ENCODE measurements around the gene DDIT4.

Gene DDIT4

GRCh38 chr10:72250666-72251065 lies 23.1 kb upstream of the DDIT4 start:
- no peak for DNase-seq

GRCh38 chr10:72251635-72252034 lies 22.1 kb upstream of the DDIT4 start:
- no peak for DNase-seq

GRCh38 chr10:72252972-72253371 lies 20.8 kb upstream of the DDIT4 start:
- DNase-seq: no peak

GRCh38 chr10:72253578-72253977 lies 20.1 kb upstream of the DDIT4 start:
- DNase-seq: no peak

GRCh38 chr10:72254813-72255568 lies 18.7 kb upstream of the DDIT4 start:
- DNase-seq: peak; percentile 46

- DNase-seq: no peak
Observed at GRCh38 chr10:72255977-72256729, 17.6 kb upstream of the DDIT4 start.

GRCh38 chr10:72257051-72257892 lies 16.5 kb upstream of the DDIT4 start:
- DNase-seq: peak; percentile 36

- no peak for DNase-seq
Observed at GRCh38 chr10:72258617-72259016, 15.1 kb upstream of the DDIT4 start.

- no peak for DNase-seq
Observed at GRCh38 chr10:72259491-72260238, 14.1 kb upstream of the DDIT4 start.

GRCh38 chr10:72260239-72260975 lies 13.3 kb upstream of the DDIT4 start:
- DNase-seq: peak; percentile 86

- DNase-seq: peak; percentile 35
Observed at GRCh38 chr10:72260976-72261783, 12.5 kb upstream of the DDIT4 start.

GRCh38 chr10:72261784-72262404 lies 11.8 kb upstream of the DDIT4 start:
- no peak for DNase-seq

GRCh38 chr10:72263613-72264241 lies 10.0 kb upstream of the DDIT4 start:
- DNase-seq: peak; percentile 44

GRCh38 chr10:72264536-72264935 lies 9.2 kb upstream of the DDIT4 start:
- DNase-seq: no peak

- DNase-seq: no peak
Observed at GRCh38 chr10:72265508-72265907, 8.2 kb upstream of the DDIT4 start.

GRCh38 chr10:72265990-72266865 lies 7.5 kb upstream of the DDIT4 start:
- DNase-seq: no peak

GRCh38 chr10:72267381-72267780 lies 6.3 kb upstream of the DDIT4 start:
- no peak for DNase-seq

- no peak for DNase-seq
Observed at GRCh38 chr10:72267819-72268399, 5.8 kb upstream of the DDIT4 start.
